OCI-LY1 (cell line): ENCODE measurements around the gene TMEM26.

Source experiments
- CTCF ChIP-seq: fragments of 200-600 bp; sonication (generic), shearing (Covaris generic); IDR thresholded peaks from 2 replicates; pipeline ENCODE4 v1.5.1; 2017; ENCODE audit warnings: mild to moderate bottlenecking, antibody characterized with exemption, low read length, moderate library complexity, mixed read lengths
- EZH2 ChIP-seq: fragments of 200-600 bp; sonication (generic), shearing (Covaris generic); IDR thresholded peaks from 2 replicates; pipeline ENCODE4 v1.8.0; 2017; ENCODE audit warnings: borderline replicate concordance, mixed run types, mild to moderate bottlenecking, antibody characterized with exemption, low read length, moderate library complexity, mixed read lengths

GRCh38 chr10:61486251-61486650 is 33.1 kb upstream of the TMEM26 start:
- TF ChIP-seq EZH2 (no peak), CTCF (no peak)
